H9 (cell line): ENCODE results near the gene RND2. TPM values are rescaled to one million over a fixed set of nuclear protein-coding genes. Genes with fewer than 3 reads are reported as not detected.

Source experiments
- DNase-seq: peaks from one replicate; pipeline ENCODE4 v3.0.0-alpha.2; 2017
- H2AFZ ChIP-seq: one replicate; pipeline ENCODE4 v1.6.1; 2013; ENCODE audit warnings: mild to moderate bottlenecking, low read length, control low read depth, moderate library complexity
- H2AK5ac ChIP-seq: 2 replicates; pipeline ENCODE4 v1.6.1; 2013; ENCODE audit warnings: low read length, control low read depth, mixed read lengths; ENCODE audit not compliant: insufficient read length
- H2BK120ac ChIP-seq: one replicate; pipeline ENCODE4 v1.6.1; 2013; ENCODE audit warnings: low read depth, mild to moderate bottlenecking, low read length, control low read depth, inconsistent platforms; ENCODE audit not compliant: poor library complexity, severe bottlenecking
- H2BK12ac ChIP-seq: 2 replicates; pipeline ENCODE4 v1.6.1; 2013; ENCODE audit warnings: low read length, control low read depth, mixed read lengths, low read depth; ENCODE audit not compliant: insufficient read length
- H2BK15ac ChIP-seq: 2 replicates; pipeline ENCODE4 v1.6.1; 2013; ENCODE audit warnings: low read depth, low read length, control low read depth
- H2BK20ac ChIP-seq: one replicate; pipeline ENCODE4 v1.6.1; 2013; ENCODE audit warnings: low read depth, mild to moderate bottlenecking, low read length, control low read depth, inconsistent platforms; ENCODE audit not compliant: poor library complexity, severe bottlenecking
- H2BK5ac ChIP-seq: 2 replicates; pipeline ENCODE4 v1.6.1; 2013; ENCODE audit warnings: low read length, control low read depth, mixed read lengths; ENCODE audit not compliant: insufficient read length
- H3K14ac ChIP-seq: 2 replicates; pipeline ENCODE4 v1.6.1; 2013; ENCODE audit warnings: low read length, control low read depth; ENCODE audit not compliant: insufficient read depth
- H3K18ac ChIP-seq: 2 replicates; pipeline ENCODE4 v1.6.1; 2013; ENCODE audit warnings: low read depth, mild to moderate bottlenecking, mixed read lengths, low read length, control low read depth; ENCODE audit not compliant: insufficient read length
- H3K23ac ChIP-seq: 2 replicates; pipeline ENCODE4 v1.6.1; 2013; ENCODE audit warnings: low read length, control low read depth, mixed read lengths, low read depth; ENCODE audit not compliant: insufficient read length
- H3K23me2 ChIP-seq: 2 replicates; pipeline ENCODE4 v1.6.1; 2013; ENCODE audit warnings: low read depth, mild to moderate bottlenecking, mixed read lengths, low read length, control low read depth; ENCODE audit not compliant: insufficient read length, poor library complexity, severe bottlenecking
- H3K27ac ChIP-seq: 2 replicates; pipeline ENCODE4 v1.5.1; 2013; ENCODE audit warnings: low read length, control low read depth, mixed read lengths, low read depth; ENCODE audit not compliant: insufficient read length
- H3K27me3 ChIP-seq: 2 replicates; pipeline ENCODE4 v1.6.1; 2013; ENCODE audit warnings: low read length, control low read depth, inconsistent platforms; ENCODE audit not compliant: insufficient read depth
- H3K4ac ChIP-seq: 2 replicates; pipeline ENCODE4 v1.6.1; 2013; ENCODE audit warnings: low read depth, mild to moderate bottlenecking, control low read depth, inconsistent platforms, low read length, moderate library complexity
- H3K4me1 ChIP-seq: 2 replicates; pipeline ENCODE4 v1.6.1; 2013; ENCODE audit warnings: low read length, control low read depth, inconsistent platforms; ENCODE audit not compliant: insufficient read depth
- H3K4me2 ChIP-seq: 2 replicates; pipeline ENCODE4 v1.6.1; 2013; ENCODE audit warnings: low read length, control low read depth, mixed read lengths; ENCODE audit not compliant: insufficient read length, insufficient read depth
- H3K56ac ChIP-seq: 2 replicates; pipeline ENCODE4 v1.6.1; 2013; ENCODE audit warnings: low read depth, mild to moderate bottlenecking, mixed read lengths, low read length, control low read depth; ENCODE audit not compliant: insufficient read length
- H3K79me1 ChIP-seq: 2 replicates; pipeline ENCODE4 v1.6.1; 2013; ENCODE audit warnings: low read depth, mild to moderate bottlenecking, moderate library complexity, low read length, control low read depth, inconsistent platforms; ENCODE audit not compliant: insufficient read depth, poor library complexity, severe bottlenecking
- H3K79me2 ChIP-seq: 2 replicates; pipeline ENCODE4 v1.6.1; 2013; ENCODE audit warnings: low read length, control low read depth, inconsistent platforms; ENCODE audit not compliant: insufficient read depth
- H3K9ac ChIP-seq: 2 replicates; pipeline ENCODE4 v1.6.1; 2013; ENCODE audit warnings: low read length, control low read depth, mixed read lengths; ENCODE audit not compliant: insufficient read length; ENCODE audit errors: extremely low read depth
- H3K9me3 ChIP-seq: one replicate; pipeline ENCODE4 v1.6.1; 2013; ENCODE audit warnings: low read depth, low read length, inconsistent platforms; ENCODE audit not compliant: control insufficient read depth
- H3T11ph ChIP-seq: one replicate; pipeline ENCODE4 v1.6.1; 2013; ENCODE audit warnings: mild to moderate bottlenecking, low read length, control low read depth, inconsistent platforms
- H4K20me1 ChIP-seq: one replicate; pipeline ENCODE4 v1.6.1; 2013; ENCODE audit not compliant: control insufficient read depth, insufficient read length, insufficient read depth
- H4K5ac ChIP-seq: 2 replicates; pipeline ENCODE4 v1.6.1; 2013; ENCODE audit warnings: low read depth, mild to moderate bottlenecking, mixed read lengths, low read length, control low read depth; ENCODE audit not compliant: insufficient read length
- H4K8ac ChIP-seq: replicated peaks from 2 replicates; pipeline ENCODE4 v1.6.1; 2013; ENCODE audit warnings: low read length, control low read depth, mixed read lengths, low read depth; ENCODE audit not compliant: insufficient read length
- H4K91ac ChIP-seq: 2 replicates; pipeline ENCODE4 v1.6.1; 2013; ENCODE audit warnings: low read depth, mild to moderate bottlenecking, moderate library complexity, mixed read lengths, low read length, control low read depth; ENCODE audit not compliant: insufficient read length
- H3K27ac Mint-ChIP-seq, 3 experiments: 2 replicates in 2 of 3; 3 replicates in 1 of 3; pipeline ENCODE4 v1.8.0; 2020 to 2021; ENCODE audit warnings: mixed read lengths in 3 of 3, mild to moderate bottlenecking in 1 of 3, moderate library complexity in 1 of 3
- H3K27me3 Mint-ChIP-seq: 2 replicates; pipeline ENCODE4 v1.8.0; 2021; ENCODE audit warnings: low read depth, mild to moderate bottlenecking, moderate library complexity, mixed read lengths
- H3K36me3 Mint-ChIP-seq, 3 experiments: 2 replicates in 2 of 3; 3 replicates in 1 of 3; pipeline ENCODE4 v1.8.0; 2020 to 2021; ENCODE audit warnings: low read depth in 3 of 3, mixed read lengths in 3 of 3; ENCODE audit not compliant: insufficient read depth in 1 of 3
- H3K4me1 Mint-ChIP-seq, 2 experiments: 2 replicates each; pipeline ENCODE4 v1.8.0; 2020; ENCODE audit warnings: mixed read lengths in 2 of 2
- H3K4me3 Mint-ChIP-seq, 2 experiments: 2 replicates in 1 of 2; 3 replicates in 1 of 2; pipeline ENCODE4 v1.8.0; 2020 to 2021; ENCODE audit warnings: mild to moderate bottlenecking in 2 of 2, mixed read lengths in 2 of 2, moderate library complexity in 1 of 2
- H3K9me3 Mint-ChIP-seq, 2 experiments: 2 replicates in 1 of 2; 3 replicates in 1 of 2; pipeline ENCODE4 v1.8.0; 2020; ENCODE audit warnings: mild to moderate bottlenecking in 2 of 2, mixed read lengths in 2 of 2, moderate library complexity in 1 of 2
- WGBS: extraction: QIAGEN DNeasy Blood & Tissue Kit; methylation state at CpG from one replicate; pipeline ENCODE4 v1.1.7; 2013; ENCODE audit warnings: missing lambda C conversion rate, low lambda C conversion rate, mixed read lengths; ENCODE audit not compliant: insufficient read length; ENCODE audit errors: extremely low coverage; 5-methylcytosine and 5-hydroxymethylcytosine counted together
- total RNA-seq: library from RNA; stranded (reverse); gene quantifications from 2 replicates; pipeline ENCODE4 v1.2.1, GENCODE V29; 2021
- TF ChIP-seq, protein P1 (sequence below): fragments of 200-600 bp; sonication (generic); conservative IDR thresholded peaks from 3 replicates; pipeline ENCODE4 v1.8.0; 2021; ENCODE audit warnings: antibody characterized with exemption, mild to moderate bottlenecking

RND2 gene
- total RNA-seq, 1 experiment from 2014 or later: 47.8 TPM

DNA sequence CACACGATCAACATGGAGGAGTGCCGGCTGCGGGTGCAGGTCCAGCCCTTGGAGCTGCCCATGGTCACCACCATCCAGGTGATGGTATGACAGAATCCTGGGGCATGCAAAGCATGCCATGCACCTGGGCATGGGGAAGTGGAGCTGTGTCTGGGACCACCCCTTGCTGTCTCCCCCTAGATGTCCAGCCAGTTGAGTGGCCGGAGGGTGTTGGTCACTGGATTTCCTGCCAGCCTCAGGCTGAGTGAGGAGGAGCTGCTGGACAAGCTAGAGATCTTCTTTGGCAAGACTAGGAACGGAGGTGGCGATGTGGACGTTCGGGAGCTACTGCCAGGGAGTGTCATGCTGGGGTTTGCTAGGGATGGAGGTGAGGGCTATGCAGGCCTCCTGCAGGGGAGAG lies 11.7 kb upstream of the RND2 start:
- Histone ChIP-seq H3K9ac (no peak overlapping the region), H3T11ph (no peak overlapping the region), H4K8ac (no peak overlapping the region), H2BK120ac (no peak overlapping the region), H2BK20ac (no peak overlapping the region), H3K56ac (no peak overlapping the region), H3K27me3 (no peaks in the 10 kb centered on the region), H2BK5ac (no peak overlapping the region), H2AFZ (no peak overlapping the region), H4K91ac (no peak overlapping the region), H3K18ac (no peak overlapping the region), H2BK15ac (no peak overlapping the region), H4K20me1 (no peaks in the 10 kb centered on the region), H3K14ac (no peak overlapping the region), H3K23ac (no peak overlapping the region), H3K79me2 (no peaks in the 10 kb centered on the region), H3K4ac (no peak overlapping the region), H3K27ac (no peak overlapping the region), H3K4me1 (no peaks in the 10 kb centered on the region; the same call in 1 of the 2 replicates), H2AK5ac (no peak overlapping the region), H4K5ac (no peak overlapping the region), H3K9me3 (no peaks in the 10 kb centered on the region), H3K23me2 (no peaks in the 10 kb centered on the region), H3K4me2 (no peak overlapping the region), H3K79me1 (no peaks in the 10 kb centered on the region), H2BK12ac (no peak overlapping the region)
- DNase-seq: no peak
- no peak overlapping the region for H3K4me3 Mint-ChIP-seq
- H3K4me1 Mint-ChIP-seq: peaks cover 20 to 40% of the 10 kb centered on the region in 2 experiments
- H3K27me3 Mint-ChIP-seq: no peaks in the 10 kb centered on the region
- WGBS: no CpG with 5 or more reads among the region's 8 CpGs
- peaks cover 11 to 33% (median 28%) of the 10 kb centered on the region in 3 experiments; a peak in 6 of 7 replicates for H3K36me3 Mint-ChIP-seq
- no peaks in the 10 kb centered on the region for H3K9me3 Mint-ChIP-seq
- TF ChIP-seq, protein P1, sequence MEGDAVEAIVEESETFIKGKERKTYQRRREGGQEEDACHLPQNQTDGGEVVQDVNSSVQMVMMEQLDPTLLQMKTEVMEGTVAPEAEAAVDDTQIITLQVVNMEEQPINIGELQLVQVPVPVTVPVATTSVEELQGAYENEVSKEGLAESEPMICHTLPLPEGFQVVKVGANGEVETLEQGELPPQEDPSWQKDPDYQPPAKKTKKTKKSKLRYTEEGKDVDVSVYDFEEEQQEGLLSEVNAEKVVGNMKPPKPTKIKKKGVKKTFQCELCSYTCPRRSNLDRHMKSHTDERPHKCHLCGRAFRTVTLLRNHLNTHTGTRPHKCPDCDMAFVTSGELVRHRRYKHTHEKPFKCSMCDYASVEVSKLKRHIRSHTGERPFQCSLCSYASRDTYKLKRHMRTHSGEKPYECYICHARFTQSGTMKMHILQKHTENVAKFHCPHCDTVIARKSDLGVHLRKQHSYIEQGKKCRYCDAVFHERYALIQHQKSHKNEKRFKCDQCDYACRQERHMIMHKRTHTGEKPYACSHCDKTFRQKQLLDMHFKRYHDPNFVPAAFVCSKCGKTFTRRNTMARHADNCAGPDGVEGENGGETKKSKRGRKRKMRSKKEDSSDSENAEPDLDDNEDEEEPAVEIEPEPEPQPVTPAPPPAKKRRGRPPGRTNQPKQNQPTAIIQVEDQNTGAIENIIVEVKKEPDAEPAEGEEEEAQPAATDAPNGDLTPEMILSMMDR: no peak
- peak overlapping the region; percentile 7 to 92 (median 15); a peak in 4 of 7 replicates for H3K27ac Mint-ChIP-seq
